Lung microvascular endothelial cell (primary cell): ENCODE data around the gene SUSD6. TPM values are rescaled to one million over a fixed set of nuclear protein-coding genes. Genes with fewer than 3 reads are reported as not detected.
A peak's percentile ranks its signal among the peaks of the same experiment; 100 is the strongest.
"Not testable (repeated sequence)": the region's sequence is repeated elsewhere in the genome, so short reads cannot be mapped to it uniquely, and the experiment has no call there.

Source experiments
- DNase-seq, 2 donors: peaks; one replicate each; pipeline versions ENCODE4 v3.0.0 to v3.0.0-alpha.2; 2010; ENCODE audit warnings: low read depth in 2 of 2
- total RNA-seq: library from RNA; depleted of rRNA; stranded (reverse); fragments of >200 nt; gene quantifications from 2 replicates; pipeline ENCODE4 v1.2.1, GENCODE V29; 2014

SUSD6 gene
- total RNA-seq, 1 donor from 2014 or later: 11.3 TPM

DNA sequence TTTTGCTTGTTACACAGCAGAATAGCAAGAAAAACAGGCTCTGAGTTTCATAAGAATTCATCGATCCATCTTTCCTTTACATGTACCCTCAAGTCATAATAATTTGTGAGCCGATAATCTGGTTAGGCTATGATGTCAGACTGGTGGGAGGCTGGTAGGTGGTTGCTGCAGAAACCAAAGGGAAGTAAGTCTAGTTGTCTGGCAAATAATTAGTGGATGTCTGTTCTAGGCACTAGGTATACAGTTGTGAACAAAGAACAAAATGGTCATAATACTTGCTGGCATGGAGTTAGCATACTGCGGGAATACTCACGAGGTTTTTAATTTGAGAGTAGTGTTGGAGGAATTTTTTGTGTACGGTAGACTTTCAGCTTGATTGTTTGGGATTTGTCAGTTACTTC, 8.8 kb downstream of the SUSD6 start:
- DNase-seq: no peak

DNA sequence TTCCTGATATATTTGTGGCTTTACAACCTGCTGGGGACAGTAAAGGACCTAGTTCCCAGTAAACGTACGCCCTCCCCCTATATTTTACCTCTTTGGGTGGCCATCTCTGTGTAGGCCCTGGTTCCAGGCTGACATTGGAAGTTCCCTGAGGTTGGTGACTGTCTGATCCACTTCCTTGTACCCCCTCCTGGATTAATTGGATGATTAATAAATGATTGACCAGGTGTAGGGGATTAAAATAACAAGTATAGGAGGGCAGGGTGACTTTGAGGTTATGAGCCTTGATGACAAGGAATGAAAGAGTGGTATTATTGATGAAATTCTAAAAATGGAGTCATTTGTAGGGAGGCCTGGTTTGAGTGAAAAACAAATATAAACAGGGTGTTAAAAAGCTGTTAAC, 9.6 kb downstream of the SUSD6 start:
- no peak for DNase-seq

DNA sequence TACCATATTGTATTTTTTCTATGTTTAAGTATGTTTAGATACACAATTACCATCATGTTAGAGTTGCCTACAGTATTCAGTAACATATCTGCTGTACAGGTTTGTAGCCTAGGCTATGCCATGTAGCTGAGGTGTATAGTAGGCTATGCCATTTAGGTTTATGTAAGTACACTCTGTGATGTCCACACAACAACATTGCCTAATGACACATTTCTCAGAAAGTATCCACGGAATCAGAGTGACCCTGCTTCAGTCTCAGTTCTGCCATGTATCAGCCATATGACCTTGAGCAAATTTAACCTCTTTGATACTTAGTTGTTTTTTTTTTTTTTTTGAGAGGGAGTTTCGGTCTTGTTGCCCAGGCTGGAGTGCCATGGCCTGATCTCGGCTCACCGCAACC, 12.7 kb downstream of the SUSD6 start:
- no peak for DNase-seq

DNA sequence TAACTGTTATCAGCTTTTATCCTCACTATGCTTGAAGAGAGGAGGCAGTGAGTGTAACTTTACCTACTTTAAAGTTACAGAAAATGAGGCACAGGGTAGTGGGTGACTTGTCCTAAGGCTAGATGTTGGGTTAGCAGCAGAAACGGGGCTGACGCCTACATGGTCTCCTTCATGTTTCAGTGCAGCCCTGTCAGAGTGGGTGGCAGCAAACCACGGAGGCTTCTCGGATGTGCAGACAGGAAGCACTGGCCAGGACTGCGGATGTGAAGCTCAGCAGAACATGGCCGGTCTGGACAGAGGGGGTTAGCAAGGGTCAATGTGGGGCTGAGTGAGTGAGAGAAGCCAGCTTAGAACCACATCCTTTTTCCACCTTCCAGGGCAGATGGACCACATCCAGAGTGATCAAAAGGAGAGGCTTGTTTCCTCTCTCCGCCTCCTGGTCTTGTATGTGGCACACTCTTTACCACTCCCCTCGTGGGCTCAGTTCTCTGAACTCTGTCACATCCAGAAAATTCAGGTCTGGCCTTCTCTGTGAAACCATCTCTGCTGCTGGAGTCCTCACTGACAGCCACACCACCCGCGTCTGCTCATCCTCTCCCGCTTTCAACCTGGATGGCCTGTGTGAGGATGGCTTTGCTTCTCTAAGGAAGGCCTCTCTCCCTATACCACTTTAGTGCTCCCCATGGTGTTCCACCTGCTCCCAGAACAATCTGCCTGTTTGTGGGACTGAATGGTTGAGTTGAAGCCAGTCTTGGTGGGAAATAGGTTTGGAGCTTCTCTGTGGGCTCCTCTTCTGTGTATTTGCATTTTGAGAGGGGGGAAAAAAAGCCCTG, 14.1 kb downstream of the SUSD6 start:
- peak; percentile 80 to 92 for DNase-seq

DNA sequence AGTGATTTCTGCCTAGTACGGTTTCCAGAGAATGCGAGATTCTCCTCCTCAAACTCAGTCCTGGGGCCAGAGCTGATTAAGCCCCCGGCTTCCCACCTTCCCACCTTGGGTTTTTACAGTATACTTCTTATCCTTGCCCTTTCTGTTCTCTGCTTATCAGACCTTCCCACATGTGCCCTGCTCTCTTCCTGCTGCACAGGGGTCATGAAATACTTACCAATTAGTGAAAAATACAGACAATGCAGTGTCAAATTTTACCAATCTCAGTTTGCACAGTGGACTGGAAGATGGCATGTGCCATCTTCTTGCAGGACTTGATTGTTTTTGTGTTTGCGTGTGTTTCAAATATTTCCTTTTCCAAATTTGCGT, 14.7 kb downstream of the SUSD6 start:
- no peak for DNase-seq

DNA sequence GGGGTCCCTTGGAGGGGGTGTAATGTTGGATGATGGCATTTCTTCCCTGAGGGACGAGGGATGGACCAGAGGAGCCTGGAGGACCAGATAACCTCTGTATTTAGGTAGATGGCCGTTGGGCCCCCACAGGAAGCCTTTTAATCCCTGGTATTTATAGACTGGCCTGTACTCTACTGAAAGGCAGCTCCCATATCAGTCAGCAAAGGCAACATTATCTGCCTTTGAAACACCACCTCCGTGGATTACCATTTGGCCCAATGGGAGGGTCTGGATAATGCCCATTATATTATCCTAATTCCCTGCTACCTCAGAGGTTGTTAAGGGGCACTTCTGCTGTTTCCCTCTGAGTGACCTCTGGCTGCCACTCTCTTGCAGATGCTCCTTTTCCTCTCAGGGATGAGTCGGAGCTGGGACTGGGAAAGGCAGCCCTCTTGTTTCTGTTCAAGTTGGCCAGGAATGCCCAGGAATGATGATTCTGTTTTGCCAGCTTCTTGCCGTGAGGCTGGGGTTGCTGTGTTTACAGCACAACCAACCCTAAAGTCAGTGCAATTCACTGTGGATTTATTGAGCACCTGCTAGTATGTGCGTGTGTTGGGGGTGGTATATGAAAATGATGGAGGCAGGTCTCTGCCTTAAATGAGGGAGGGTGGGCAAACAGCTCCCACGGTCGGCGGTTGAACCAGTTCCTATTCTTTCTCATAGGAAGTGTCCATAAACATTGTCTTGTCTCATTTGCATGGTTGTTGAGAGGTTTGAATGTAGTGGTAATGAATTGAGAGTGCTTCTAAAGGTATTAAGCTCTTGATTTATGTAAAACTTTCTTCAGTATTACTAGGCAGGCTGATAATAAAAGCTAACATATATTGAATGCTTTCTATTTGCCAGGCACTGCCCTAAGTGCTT, 18.1 kb downstream of the SUSD6 start:
- DNase-seq: no peak

DNA sequence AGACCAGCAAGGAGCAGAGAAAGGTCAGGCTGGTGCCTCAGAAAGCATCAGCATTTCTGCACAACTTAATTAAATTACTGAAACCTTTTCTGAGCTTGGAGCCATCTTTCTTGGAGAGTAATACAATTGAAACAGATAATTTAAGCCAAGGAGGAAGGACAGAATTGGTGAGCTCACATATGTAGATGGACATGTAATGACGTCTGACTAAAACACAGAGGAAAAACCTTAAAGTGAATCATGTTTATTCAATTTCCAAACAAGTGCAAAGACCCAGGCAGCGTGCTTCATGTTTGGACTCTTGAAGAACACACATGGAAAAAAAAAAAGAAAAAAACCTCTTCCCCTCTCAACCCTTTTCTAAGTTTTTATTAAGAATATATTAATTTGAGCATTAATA, 19.0 kb downstream of the SUSD6 start:
- DNase-seq: no peak

DNA sequence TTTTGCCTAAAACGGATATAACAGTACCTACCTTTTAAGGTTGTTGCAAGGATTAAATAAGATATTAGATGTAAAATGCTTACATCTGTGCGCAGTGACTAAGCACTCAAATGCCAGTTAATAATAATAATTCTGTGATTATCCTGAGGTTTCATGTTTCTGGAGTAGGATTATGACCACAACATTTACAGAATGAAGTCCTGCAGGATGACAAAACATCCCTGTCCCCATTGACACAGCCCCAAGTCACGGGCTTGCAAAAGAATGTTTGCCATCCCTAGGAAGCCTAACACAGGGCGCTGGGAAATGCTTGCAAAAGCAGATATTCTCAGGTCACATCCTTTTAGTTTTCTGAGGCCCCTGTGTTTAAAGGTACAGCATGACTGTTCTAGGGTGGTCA, 20.1 kb downstream of the SUSD6 start:
- no peak for DNase-seq

DNA sequence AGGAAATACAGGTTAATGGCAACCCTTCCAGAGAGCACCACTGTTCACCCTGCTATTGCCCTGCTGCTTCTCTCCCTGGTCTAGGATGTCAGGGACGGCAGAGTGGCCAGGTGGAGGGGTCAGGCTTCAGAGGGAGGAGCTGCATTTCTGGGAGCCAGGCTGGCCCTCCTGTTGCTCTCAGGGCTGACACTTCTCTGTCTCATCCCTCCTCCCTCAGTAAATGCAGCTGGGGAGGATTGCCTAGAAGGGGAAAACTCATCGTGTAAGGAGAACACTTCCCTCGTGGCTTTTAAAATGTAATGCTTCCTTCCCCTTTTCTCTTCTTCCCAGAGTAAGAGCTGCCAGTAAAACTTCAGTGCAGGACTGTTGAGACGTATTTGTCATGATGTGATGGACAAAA, 20.8 kb downstream of the SUSD6 start:
- no peak for DNase-seq

DNA sequence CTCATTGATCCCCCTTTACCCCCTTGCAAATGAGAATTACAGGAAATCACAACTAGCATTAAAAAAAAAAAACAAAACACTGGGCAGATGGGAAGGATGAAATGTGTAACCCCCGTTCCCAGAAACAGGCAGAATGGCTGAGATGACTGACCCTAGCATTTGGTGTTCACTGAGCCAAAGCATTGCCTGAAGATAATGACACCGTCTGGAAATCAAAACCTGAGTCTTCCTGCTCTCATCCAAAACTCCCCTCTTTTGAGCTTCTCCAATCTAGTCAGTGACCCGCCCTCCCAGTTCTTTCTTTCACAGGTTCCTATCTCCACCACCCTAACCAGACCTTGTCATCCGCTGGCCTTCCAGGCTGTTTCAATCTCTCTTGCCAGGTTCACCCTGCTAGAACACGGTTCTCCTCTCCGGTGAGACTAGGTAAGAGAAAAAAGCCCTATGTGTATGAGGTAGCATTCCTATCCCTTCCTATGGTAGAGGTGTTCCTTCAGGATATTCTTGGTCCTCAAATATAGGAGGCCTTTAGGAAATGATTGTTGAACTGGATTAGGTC, 21.3 kb downstream of the SUSD6 start:
- no peak for DNase-seq

DNA sequence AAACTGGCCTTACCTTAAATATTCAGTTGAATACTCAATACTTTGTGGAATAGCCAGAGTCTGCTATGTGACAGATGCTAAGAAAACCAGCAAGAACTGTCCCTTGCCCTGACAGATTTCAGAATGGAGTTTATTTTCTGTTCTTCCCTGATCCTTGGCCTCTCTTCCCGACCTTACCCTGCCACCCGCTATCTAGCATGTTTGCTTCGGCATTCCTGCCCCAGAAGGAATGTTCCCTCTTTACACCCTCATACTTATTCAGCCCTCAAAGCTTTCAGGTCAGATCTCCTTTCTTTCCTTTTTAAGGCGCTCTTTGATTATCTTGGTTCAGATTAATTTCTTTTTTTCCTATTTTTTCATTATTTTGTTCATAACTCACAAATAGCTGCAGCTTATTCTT, 21.8 kb downstream of the SUSD6 start:
- no peak for DNase-seq

DNA sequence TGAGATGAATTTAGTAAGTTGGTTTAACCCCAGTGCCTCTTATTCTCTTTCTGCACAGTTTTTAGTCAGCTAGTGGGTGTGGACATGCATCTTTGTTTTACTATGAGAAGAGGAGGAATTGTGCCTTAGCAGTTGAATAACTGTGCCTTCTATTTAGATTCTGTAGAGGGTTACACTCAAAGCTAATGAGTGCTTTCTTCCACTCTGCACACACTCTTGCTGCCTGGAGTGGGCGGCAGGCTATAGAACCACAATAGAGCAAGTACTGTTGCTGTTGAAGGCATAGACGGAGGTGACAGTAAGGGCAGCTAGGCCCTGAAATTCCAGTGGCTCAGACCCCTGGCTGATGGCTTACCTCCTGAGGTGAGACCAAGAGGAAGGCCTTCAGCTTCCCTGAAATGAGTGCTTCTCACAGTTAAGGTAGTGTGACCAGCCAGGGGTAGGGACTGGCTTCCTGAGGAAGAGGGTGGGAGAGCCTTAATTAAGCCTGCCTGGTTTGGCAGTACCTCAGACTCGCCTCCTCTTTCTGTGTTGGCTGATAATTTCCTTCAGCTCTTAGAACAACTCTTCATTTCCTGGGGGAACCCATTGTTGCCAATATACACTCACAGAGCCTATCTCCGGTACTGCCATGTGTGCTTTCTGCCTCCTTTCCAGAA, 24.7 kb downstream of the SUSD6 start:
- peak in 1 of 2 donors; percentile 36 for DNase-seq

DNA sequence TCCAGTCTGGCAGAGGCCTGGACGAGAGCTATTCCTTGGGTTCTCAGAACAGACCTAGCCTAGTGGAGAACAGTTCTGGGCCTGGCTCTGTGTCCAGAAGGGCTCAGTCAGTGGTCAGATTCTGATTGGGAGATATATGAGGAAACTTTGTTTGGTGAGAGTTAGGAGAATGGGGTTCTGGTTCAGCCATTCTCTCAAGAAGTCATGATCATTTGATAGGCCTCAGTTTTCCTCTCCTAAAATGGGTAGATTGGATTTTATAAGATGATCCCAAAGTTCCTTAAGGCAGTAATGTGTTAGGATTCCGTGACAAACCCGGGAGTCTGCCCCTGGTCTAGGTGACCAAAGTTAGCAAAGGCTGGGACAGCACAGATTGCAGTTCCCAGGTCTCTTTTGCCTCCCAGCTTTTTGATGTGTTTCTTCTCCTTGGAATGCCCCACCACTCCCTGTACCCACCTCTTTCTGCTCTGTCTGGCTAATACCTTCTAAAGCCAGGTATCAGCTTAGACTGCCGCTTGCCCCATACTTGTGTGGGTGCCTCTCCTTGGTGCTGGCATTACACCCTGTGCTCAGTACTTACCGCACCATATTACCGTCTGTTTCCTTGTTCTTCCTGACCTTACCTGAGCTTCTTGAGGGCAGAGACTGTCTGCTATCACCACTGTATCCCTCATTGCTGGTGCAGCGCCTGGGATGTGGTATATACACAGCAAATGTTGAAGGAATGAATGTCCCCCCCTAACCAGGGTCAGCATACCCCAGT, 25.5 kb downstream of the SUSD6 start:
- DNase-seq: no peak

DNA sequence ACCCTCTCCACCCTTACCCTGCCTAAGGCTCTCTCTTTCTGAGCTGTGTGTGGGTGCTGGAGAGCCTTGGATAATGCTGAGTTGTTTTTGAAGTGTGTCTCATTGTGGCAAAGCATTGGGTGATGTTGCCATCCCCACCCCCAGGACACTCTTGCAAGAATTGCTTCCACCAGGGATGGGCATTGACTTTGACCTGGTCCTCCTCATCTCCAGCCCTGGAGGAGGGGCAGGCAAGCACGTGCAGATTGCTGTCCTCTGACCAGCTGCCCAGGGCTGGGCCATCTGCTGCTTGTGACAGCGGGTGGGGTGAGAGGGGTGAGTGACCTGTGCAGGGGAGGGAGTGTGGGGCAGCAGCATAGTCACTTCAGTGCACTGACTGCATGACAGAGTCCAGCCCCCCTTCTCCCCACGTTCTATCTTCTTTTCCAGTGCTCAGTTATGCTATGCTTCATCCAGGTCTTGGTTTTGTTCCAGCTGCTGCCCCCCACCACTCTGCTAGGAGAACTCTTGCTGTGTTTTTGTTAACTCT, 26.2 kb downstream of the SUSD6 start:
- no peak for DNase-seq

DNA sequence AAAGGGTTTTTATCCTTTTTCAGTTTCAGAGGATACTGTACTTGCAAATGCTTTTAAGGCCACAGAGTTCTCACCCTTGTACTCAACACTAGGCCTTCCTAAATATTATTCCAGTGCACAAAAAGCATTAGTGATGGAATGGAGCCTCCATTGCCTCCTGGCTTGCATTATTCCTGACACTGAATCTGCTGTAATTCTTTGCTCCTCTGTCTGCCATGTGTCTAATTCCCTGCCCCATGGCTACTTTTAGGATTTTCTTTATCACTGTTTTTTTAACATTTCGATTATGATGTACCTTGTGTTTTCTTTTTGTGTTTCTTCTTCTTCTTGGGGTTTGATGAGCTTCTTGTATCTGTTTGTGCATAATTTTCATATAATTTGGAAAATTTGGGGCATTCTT, 29.5 kb downstream of the SUSD6 start:
- DNase-seq: no peak

DNA sequence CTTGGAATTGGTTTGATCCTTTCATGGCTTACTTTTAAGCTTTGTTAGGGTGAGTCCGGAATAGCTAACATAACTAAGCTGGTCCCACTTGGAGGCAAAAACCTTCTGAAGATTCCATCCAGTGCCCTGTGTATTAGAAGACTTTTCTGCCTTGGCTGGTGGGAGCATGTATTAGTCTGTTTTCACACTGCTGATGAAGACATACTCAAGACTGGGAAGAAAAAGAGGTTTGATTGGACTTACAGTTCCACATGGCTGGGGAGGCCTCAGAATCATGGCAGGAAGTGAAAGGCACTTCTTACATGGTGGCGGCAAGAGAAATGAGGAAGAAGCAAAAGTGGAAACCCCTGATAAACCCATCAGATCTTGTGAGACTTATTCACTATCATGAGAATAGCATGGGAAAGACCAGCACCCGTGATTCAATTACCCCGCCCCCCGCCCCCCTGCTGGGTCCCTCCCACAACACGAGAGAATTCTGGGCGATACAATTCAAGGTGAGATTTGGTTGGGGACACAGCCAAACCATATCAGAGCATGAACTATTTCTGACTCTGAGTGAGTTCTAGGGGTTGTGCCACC, 30.9 kb downstream of the SUSD6 start:
- not testable (repeated sequence) for DNase-seq

DNA sequence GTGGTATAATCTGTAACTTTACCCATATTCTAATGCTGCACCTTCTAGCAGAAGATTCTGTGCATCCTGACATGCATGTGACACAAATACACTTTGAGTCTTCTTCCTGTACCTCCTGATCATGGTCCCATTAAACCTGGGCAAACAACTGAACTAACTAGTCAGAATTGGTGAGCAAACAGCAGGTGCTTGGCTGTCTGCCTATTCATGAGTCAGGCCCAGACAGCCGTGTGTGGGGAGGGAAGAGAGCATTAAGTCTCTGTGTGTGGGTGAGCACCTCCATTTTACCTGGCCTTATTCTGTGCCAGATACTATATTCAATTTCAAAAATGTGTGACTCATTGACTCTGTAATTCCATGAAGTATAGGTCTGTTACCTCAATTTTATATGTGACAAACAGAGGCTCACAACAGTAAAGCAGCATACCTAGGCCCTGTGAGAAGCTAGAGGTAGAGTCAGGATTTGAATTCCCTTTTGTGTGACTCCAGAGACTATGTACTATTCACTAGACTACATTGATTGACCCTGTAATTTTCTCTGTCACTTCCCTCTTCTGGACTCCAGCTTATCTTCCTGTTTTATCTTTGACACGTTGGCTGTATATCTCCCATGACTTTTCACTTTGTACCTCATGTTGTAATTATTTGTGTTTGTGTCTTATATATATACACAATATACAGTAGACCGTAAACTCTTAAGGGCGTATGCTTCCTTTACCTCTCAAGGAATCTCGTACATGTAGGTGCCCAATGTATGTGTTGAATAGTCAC, 32.2 kb downstream of the SUSD6 start:
- peak; percentile 83 to 88 for DNase-seq

DNA sequence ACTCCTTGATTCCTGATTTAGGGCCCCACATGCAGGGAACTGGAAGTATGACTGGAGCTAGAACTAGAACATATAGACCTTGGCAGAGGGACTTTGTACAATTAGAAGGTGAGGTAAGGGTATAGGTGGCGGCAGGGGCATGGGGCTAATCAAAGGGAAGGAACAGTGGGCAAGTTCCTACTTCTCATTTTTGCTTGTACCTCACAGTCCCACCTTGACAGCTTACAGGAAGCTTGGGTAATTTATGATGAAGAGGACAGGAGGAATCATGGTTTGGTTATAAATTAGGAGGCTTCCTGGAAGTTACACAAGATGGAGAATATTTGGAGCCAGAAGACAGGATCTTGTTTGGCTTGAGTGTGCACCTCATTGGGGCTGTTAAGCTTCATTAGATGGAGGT, 33.4 kb downstream of the SUSD6 start:
- no peak for DNase-seq

DNA sequence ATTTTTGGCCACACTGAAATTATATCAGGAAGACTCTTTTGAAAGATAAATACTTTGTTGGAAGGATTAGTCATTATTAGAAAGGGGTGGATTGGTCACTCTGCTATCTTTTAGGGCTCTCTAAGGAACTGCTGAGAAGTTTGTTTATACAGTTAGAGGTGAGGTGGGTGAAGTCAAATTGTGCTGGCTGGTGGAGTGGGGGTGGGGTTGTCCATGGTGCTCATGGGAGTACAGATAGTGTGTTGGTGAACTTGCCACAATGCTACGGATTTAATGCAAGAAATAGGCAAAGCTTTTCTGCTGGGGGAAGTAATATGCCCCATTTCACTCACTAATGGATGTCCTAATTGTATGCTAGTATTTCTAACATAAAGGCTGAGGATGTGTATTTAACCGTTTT, 35.8 kb downstream of the SUSD6 start:
- no peak for DNase-seq

DNA sequence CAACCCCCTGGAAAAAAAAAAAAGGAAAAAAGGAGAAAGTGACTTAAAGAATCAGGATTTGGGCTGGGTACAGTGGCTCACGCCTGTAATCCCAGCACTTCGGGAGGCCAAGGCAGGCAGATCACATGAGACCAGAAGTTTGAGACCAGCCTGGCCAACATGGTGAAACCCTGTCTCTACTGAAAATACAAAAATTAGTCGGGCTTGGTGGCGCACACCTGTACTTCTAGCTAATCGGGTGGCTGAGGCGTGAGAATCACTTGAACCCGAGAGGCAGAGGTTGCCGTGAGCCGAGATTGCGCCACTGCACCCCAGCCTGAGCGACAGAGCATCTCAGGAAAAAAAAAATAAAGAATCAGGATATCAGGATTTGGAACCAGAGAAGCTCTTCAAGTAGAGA, 36.2 kb downstream of the SUSD6 start:
- not testable (repeated sequence) for DNase-seq
